Measurements from ENCODE around the gene GNAO1.

GNAO1 gene

DNA sequence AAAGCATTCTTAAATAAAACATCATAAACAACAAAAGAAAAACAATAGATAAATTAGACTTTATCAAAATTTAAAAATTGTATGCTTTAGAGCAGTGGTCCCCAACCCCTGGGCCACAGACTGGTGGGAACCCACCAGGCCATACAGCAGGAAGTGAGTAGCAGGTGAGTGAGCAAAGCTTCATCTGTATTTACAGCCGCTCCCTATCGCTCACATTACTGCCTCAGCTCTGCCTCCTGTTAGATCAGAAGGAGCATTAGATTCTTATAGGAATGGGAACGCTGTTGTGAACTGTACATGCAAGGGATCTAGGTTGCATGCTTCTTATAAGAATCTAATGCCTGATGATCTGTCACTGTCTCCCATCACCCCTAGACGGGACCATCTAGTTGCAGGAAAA is 51.5 kb downstream of the GNAO1 start:
- DNase-seq = no peak

DNA sequence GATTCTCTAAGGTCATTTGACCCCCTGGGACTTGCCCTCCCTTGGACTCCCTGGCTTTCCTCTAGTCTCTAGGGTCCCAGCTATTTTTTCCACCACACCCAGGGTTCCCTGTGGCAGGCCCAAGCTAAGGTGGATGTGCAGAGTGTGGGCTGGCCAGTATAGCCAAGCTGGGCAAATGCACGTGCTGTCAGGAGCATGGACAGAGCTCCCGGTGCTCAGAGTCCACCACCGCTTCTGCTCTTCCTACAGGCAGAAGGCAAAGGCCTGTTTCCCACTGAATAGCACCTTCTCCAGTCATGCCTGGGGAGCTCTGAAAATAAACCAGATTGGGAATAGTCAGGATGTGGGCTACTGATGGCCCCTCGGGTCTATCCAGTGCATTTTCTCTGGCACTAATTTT is 53.3 kb downstream of the GNAO1 start:
- no peak for DNase-seq

DNA sequence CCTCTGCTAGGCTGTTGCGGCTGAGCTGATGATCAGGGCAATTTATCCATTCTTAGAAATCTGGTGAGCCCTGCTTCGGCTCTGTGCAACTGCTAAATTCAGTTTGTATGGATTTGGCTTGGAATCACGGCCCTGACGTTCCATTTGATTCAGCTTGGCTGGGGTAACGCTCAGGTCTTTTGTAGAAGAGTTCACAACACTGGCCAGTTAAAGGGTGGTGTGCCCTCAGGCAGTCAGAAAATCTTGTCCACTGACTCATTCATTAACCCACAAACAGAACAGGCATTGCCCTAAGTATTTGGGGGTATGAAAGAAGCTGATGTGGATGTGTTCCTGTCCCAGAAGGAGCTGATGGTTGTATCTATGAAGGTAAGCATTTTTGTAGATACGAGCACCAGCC is 53.9 kb downstream of the GNAO1 start:
- no peak for DNase-seq

DNA sequence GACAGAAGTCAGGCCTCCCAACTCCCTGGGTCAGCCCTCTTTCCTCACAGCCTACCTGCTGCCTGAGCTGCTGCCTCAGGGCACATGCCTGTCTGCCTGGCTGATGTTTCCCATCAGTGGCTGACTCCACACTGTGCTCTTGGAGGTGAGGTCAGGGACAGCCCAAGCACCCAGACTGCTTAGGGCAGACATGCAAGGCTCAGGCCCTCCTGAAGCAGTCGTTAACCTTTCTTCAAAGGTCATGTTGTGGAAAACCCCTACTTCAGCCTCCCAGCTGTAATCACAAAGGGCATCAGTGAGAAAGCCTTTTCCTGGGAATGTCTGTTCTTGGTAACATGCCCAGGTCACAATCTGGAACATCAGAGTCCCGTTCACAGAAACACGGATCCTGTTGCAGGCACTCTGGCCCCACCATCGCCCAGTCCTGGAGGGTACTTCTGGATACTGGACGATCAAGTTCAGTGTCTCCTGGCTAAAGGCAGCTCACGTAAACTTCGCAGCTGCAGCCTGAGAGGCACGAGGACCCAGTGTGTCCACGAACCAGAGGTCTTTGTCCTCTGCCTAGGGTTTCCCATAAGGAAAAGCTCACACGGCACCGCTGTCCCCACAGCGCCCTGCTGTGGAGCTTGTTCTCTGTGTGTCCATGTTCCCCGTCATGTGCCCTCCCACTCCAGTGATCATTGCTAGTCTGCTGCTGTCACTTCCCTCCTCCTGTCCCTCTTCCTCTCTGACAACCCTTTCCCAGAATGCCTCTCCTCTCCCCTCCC is 54.9 kb downstream of the GNAO1 start:
- no peak for DNase-seq

DNA sequence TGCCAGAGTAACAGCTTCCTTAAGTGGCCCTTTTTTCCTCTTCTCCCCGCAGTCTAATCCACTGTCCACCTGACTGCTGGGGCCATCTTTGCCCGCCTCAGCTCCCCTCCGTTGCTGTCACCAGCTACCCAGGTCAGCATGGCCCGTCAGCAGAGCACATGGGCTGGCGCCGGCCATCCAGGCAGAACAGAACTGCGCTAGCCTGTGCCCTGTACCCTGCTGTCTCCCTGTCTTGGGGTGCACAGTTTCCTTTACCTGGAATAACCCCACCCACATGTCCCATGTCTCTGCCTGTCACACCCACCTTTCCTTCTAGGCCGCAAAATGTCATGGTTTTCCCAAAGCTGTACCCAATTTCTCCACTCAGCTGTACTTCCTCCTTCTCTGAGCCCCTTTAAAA is 55.7 kb downstream of the GNAO1 start:
- no peak for DNase-seq

DNA sequence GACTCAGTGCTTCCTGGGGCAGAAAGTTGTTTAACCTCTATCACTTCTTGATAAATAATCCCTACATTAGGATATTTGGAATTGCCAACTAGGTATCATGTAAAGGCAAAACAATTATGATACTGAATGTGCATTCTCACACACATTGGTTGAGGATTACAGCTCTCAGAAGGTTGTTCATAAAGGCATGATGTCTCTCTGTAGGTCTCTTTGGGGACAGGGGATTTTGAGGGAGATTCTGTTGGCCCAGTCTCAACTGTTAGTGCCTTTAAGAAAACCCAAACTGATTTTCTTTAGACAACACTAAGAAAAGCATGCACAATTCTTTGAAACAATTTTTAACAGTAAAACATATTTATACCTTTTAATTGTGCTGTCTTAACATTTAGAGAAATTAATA is 56.5 kb downstream of the GNAO1 start:
- DNase-seq = no peak

DNA sequence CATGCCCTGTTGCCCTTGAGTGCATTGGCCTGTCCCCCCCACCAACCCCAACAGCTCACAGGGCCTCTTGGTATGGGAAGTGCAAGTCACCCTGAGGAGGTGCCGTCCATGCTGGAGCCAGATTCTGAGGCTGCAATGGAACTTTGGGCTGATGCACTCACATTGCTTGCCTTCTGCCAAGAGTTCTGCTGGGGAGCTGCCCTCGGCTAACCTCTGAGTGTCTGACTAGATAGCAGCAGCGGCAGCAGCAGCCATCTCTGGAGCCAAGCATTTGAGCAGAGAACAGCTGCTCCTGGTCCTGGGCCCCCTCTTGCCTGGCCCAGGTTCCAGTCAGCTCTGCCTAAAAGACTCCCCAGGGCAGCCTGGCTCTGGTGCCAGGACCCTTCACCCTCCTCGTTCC is 61.5 kb downstream of the GNAO1 start:
- DNase-seq = no peak

DNA sequence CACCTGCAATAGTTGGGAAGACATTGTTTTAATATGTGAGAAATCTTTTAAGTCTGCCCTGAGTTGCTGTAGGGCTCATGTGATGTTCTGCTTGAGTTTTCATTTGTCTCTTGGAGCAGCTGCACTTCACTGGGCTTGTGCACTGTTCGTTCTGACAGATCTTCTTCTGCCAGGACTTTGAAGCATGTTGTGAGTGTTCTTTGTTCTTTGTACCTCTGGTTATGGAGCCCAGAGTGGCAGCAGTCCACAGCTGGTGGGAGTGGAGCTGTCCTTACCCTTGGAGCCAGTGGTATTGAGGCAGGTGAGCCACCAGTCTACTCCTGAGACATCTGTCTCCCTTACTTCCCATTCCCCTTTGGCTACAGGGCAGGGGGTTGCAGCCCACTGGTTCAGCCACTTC is 64.6 kb downstream of the GNAO1 start:
- DNase-seq = no peak

DNA sequence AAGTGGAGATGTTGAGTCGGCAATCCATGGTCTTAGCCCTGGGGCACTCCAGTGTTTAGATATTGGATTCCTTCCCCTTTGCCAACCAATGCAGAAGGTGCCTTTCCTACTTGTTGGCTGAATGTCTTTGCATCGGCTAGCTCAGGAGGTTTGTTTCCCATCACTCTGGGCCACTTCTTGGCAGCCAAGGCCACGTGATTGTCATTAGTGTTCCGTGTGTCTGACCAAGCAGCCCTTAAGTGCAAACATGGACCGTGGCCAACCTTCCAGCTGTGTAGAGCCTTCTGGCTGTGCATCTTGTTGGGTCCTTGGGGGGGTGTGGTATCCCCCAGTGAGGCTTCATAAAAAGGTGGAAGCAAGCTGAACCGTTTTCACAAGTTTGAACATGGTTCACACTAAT is 66.0 kb downstream of the GNAO1 start:
- no peak for DNase-seq

DNA sequence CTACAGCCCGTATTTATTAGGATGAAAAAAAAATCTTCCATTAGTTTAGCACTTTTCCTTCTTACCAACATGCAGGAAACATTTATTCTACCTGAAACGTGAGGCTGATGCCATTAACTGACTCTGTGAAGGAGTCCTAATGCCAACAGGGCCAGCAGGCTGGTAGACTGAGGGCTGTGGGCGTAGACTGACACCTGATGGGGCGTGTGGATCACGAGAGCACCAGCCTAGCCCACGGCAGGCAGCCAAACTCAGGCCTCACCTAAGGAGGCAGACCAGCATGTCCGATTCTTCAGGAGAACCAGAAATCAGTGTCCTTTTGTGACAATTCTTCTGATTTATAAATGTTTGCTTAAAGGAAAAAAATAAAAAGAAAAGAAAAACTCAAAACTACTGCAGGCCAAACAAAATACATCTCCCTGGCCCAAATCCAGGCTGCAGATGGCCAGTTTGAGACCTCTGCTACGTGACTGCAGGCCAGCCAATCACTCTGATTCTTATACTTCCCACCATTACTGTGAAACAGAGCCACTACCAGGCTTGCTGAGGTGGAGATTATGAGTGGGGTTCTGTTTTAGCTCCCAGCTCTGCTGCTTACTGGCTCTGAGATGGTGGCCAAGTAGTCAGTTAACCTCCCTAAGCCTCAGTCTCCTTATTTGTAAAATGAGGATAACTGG is 66.5 kb downstream of the GNAO1 start:
- DNase-seq = no peak

DNA sequence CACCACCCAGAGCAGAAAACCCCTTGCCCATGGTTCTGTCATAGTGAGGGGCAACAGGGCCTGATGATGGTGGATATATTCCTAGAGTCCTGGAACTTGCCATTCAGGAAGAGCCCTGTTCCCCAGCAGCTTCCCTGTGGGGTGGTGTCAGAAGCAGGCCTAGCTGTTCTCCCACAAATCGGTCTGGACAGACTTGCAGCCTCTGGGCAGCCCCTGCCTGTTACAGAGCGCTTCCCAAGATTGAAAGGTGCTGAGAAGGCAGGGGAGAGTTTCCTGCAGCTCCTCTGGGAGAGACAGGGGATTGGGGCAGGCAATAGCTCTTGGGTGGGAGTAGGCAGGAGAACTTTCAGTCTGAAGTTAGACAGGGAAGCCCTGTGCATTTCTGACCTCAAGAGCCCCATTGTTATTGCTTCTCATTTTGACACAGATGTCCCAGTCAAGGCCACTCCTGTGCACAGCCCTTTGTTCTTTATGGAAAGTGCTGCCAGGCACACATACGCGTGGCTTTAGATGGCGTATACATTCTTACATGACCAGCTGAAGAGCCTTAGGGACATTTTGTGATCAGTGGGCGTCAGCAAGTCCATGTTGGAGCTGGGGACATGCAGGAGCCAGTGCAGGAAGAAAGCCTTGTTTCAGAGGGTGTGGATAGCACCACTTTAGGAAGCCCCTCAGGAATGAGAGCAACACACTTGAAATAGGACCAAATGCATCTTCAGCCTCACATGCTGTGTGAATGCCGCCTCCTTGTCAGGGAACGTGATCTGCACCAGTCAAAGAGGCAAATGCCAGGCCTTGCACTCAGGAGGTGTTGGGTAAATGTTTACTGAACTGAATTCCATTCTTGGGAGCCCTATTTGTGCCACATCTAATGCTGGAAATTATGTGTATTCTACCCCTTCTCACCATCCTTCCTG is 67.5 kb downstream of the GNAO1 start:
- DNase-seq = no peak

DNA sequence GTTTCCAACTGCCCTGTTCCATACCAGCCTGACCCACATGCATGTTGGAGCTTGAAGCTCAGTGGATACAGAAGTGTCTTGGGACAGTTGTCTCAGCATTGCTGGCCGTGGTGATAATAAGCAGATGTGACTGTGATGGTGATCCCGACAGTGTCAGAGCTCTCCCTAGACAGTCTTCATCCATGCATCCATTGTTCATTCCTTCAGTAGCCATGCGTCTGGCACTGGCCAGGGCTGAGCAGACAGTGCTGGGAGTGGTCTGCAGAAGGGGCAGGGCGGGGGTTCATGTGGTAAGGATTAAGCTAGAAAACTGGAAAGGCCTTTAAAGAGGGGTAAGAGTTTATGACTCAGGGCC is 68.1 kb downstream of the GNAO1 start:
- DNase-seq = no peak

DNA sequence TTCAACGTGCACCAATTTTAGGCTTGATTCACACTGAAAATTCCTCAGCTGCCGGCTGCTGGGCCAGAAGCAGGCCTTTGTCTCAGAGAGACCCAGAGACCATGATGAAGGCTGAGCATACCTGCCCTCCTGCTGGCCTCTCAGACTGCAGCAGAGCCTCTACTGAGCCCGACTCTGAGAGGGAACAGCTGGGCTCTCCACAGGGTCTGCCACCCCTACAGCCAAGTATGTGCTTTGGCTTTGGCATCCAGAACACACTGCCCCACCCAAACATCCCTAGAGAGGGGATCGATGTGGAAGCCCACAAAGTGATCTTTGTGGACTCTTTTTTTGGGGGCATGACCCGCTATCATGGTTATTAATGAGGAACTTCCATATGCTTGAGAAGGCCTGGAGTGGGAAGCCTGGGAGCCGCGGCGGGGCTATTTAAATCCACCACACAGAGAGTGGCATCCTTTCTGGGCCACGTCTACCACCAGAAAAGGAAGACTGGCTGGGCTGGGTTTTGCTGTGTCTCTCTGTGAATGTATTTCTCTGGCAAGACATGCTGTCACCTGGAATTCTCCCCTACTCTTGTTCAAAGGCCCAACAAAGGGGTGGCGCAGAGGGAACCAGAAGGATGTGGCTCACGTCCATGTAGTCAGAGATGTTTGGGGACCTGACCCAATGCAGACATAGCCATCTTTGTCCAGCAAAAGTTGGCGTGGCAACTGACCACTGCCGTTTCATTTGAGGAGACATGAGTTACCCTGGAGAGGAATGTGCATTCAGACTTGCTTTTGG is 69.3 kb downstream of the GNAO1 start:
- no peak for DNase-seq

DNA sequence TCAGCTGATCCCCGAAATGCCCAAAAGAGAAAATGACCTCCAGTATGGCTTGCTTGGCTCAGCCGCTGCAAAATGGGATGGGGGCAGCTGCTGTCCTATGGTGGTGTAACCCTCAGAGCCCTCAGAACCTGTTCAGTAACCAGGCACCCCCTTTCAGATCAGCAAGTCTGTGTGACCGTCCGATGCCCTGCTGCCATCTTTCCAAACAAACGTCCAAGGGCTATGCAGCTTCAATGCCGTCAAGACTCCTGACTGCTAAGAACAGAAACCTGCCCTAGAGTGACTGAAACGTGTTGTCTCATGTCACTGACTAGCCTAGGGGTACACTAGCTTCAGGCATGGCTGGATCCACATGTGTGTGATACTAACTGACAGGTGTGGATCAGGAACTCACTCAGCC is 70.4 kb downstream of the GNAO1 start:
- DNase-seq = no peak

DNA sequence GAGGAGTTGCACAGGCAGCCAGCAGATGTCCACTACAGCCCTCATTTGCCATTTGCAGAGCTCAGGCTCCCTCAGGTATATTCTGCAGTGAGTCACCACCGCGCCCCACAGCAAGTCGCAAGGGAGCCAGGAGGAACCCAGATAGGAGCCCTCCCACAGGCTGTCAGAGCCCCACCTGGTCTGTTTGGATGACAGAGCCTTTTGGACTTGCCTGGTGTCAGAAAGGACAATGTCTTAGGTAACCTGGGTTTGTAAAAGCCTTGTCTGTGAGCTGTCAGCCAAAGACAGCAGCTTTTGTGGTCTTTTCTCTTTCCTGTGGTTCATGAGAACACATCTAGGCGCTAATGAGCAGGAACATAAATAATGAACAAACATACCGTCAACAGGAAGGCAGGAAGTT is 70.9 kb downstream of the GNAO1 start:
- DNase-seq = no peak

DNA sequence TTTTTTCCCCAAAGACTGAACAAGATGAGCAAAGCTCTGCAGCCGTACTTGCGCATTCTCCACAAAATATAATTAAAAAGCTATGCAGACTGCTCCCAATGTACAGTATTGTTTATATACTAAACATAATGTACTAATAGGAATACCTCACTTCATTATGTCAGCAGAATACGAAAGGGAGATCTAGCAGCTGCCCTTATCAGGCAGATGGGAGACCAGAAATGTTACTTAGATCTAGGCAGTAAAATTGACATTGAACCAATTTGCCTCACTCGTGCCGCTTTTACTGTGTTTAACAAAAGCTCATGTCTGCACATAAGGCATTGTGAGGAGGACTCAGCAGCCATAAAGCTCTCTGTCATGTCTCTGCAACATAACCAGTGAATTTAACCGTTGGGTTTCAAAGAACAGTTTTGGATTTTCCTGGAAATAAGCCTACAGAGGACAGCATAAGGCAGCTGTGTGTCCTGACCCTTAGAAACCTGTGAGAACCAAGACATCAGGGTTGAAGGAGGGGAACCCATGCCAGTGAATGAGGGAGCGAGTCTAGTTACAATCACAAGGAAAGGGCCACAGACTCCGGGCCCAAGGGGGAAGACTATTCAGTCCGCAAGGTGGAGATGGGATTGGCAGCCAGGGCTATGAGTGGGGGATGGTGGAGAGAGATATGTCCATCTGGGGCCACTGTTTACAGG is 71.4 kb downstream of the GNAO1 start:
- DNase-seq = no peak

DNA sequence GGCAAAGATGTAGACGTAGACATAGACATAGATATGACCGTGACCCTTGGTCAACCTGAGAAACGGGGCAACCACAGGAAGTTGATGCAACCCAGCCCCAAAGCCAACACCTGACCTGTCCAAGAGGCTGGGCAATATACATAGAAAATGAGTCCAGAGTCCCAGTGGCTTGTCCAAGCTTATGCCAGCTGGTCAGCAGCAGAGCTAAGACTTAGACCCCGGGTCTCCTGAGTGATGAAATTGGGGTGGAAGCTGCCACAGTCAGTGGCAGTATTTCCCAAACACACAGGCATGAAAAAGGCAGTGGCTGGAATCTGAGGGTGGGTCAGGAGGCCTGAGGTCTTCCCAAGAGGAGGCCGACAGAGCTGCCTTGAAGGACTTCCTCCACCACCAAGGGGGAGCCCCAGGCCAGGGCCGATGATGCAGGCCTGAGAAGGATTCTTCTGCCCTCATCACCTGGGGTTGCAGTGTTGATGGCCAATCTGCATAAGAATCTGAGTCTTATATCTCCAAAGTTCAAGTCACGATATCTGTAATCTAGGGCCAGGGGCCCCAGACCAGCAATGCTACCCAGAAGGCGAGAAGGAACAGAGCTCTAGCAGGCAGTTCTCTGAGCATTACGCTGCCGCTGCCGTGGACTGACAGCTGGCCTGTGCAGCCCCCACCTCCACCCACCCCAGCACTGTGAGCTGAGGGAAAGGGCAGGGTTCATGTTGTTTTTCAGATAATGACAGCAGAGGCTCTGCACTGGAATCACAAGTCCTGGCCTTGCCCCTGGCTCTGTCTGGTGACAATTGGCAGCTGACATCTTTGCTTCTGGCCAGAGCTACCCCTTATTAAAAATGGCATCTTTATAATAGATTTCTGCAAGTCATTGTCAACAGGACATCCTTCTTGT is 72.7 kb downstream of the GNAO1 start:
- DNase-seq = no peak

DNA sequence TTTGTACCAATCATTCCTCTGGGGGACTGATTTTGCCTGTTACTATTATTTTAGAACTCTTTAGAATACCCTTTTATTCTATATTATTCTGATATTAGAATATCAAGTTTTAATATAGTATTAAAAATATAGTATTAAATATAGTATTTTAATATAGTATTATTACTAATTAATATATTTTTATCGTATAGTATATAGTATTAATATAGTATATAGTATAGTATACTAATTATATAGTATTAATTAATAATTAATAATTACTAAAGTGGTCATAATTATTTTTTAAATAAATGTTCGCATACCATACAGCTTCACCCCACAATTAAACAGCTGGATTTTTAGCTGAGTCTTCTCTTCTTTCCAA is 73.3 kb downstream of the GNAO1 start:
- no peak for DNase-seq

DNA sequence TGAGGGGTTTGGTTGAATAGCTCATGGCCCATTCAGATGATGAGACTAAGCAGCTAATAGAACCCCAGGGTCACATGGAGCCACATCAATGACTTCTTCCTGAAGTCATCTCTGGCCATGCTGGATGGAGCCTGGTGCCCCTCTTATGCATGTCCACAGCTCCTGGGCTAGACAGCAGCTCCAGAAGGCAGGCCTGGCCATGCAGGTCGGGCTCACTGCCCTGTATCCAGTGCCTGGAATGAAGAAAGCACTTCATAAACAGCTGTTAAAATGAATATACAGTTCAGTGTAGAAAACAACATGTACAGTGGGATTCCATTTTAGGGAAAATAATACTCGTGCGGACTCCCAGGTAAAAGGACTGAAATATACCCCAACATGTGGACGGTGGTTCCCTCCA is 73.9 kb downstream of the GNAO1 start:
- no peak for DNase-seq

DNA sequence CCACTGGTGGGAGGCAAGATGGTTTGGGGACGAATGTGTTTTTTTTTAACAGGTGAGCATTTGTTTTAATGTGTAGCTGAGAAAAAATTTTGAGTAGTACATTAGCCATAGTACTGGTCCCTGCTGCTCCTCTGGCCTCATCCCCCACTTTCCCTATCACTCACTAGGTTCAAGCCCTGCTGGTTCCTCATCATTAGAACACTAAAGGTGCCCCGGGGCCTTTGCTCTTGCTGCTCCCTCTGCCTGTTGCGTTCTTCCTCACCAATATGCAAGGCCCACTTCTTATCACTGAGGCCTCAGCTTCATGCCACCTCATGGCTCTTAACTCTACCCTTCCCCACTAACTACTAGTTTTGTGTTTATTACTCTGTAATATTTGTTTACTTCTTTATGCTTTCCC is 74.5 kb downstream of the GNAO1 start:
- no peak for DNase-seq
